ENCODE measurements around the gene VPS13A.
"Not testable (repeated sequence)": the region's sequence is repeated elsewhere in the genome, so short reads cannot be mapped to it uniquely, and the experiment has no call there.

VPS13A gene

GRCh38 chr9:77305622-77306400, 128.5 kb downstream of the VPS13A start:
- no peak for DNase-seq (ENCODE audit: low read depth)

- DNase-seq (ENCODE audit: low read depth): no peak
These were observed 129.8 kb downstream of the VPS13A start for GRCh38 chr9:77307166-77307565.

- no peak for DNase-seq (ENCODE audit: low read depth)
These were observed 138.7 kb downstream of the VPS13A start for GRCh38 chr9:77316058-77316457.

GRCh38 chr9:77325058-77325457, 147.7 kb downstream of the VPS13A start:
- no peak for DNase-seq (ENCODE audit: low read depth)

- DNase-seq (ENCODE audit: low read depth): no peak
These were observed 150.8 kb downstream of the VPS13A start for GRCh38 chr9:77328102-77328501.

GRCh38 chr9:77370064-77370463, 192.7 kb downstream of the VPS13A start:
- DNase-seq (ENCODE audit: low read depth): no peak

- DNase-seq (ENCODE audit: low read depth): no peak
These were observed 196.9 kb downstream of the VPS13A start for GRCh38 chr9:77374266-77374665.

- DNase-seq (ENCODE audit: low read depth): no peak
These were observed 198.7 kb downstream of the VPS13A start for GRCh38 chr9:77375956-77376532.

- DNase-seq (ENCODE audit: low read depth): no peak
These were observed 207.1 kb downstream of the VPS13A start for GRCh38 chr9:77384406-77384805.

- no peak for DNase-seq (ENCODE audit: low read depth)
These were observed 208.9 kb downstream of the VPS13A start for GRCh38 chr9:77386187-77386586.

GRCh38 chr9:77391834-77392233, 214.5 kb downstream of the VPS13A start:
- DNase-seq (ENCODE audit: low read depth): no peak

GRCh38 chr9:77392328-77392727, 215.0 kb downstream of the VPS13A start:
- DNase-seq (ENCODE audit: low read depth): no peak

- not testable (repeated sequence) for DNase-seq (ENCODE audit: low read depth)
These were observed 221.2 kb downstream of the VPS13A start for GRCh38 chr9:77398581-77398980.

- DNase-seq (ENCODE audit: low read depth): no peak
These were observed 222.6 kb downstream of the VPS13A start for GRCh38 chr9:77399964-77400363.

GRCh38 chr9:77402286-77402685, 225.0 kb downstream of the VPS13A start:
- no peak for DNase-seq (ENCODE audit: low read depth)

- DNase-seq (ENCODE audit: low read depth): no peak
These were observed 225.9 kb downstream of the VPS13A start for GRCh38 chr9:77403239-77403638.

- not testable (repeated sequence) for DNase-seq (ENCODE audit: low read depth)
These were observed 231.2 kb downstream of the VPS13A start for GRCh38 chr9:77408521-77408920.

GRCh38 chr9:77417566-77417965, 240.2 kb downstream of the VPS13A start:
- no peak for DNase-seq (ENCODE audit: low read depth)

GRCh38 chr9:77418226-77418625, 240.9 kb downstream of the VPS13A start:
- no peak for DNase-seq (ENCODE audit: low read depth)

GRCh38 chr9:77420641-77421040, 243.3 kb downstream of the VPS13A start:
- DNase-seq (ENCODE audit: low read depth): no peak

GRCh38 chr9:77421506-77422265, 244.4 kb downstream of the VPS13A start:
- no peak for DNase-seq (ENCODE audit: low read depth)

- no peak for DNase-seq (ENCODE audit: low read depth)
These were observed 245.6 kb downstream of the VPS13A start for GRCh38 chr9:77422969-77423368.

GRCh38 chr9:77423841-77424240, 246.5 kb downstream of the VPS13A start:
- DNase-seq (ENCODE audit: low read depth): no peak
